Heart left ventricle (tissue), 11 donors: Measurements from ENCODE around the gene SRPK1. TPM values are rescaled to one million over a fixed set of nuclear protein-coding genes. Genes with fewer than 3 reads are reported as not detected.

Experiments
- polyA plus RNA-seq, 2 donors: library from polyadenylated mRNA; stranded (reverse); fragments of 200-250 nt; gene quantifications; one replicate each; pipeline ENCODE4 v1.2.3, GENCODE V29; 2013
- total RNA-seq, 9 donors: library from RNA; depleted of rRNA in 2 of 9; stranded (reverse); fragments of >200 nt in 2 of 9; fragmentation: NEBNext Ultra II Directional in 3 of 9; extraction: Animal tissue kit (Norgen Biotek cat#: 25700) in 3 of 9; gene quantifications; one replicate each; pipeline versions ENCODE4 v1.1.0 to v1.2.4, GENCODE V29; 2016 to 2023
- donor health status: ischemic (EF 13 %, LVEDD 7.1; RV severe dilation, severe dysfunction).
- donor health status: healthy with polysubstance abuse.
- donor health status: DM: no; HTN: yes; CAD: no.
- donor health status: DM: no; HTN: no; CAD: no.
- donor health status: ischemic (EF 25% LVEDD 5.7; RV mildly dilated, moderate dysfunction).
- donor health status: healthy.
- donor health status: DM: yes; HTN: yes; CAD: no.
- donor health status: PGD.
- donor health status: nonischemic (EF 23%, LVEDD 6.1; RV moderate dilation, normal function).

SRPK1 gene
- total and polyA plus RNA-seq, 11 donors, result 5.0 to 41.7 (median 19.6) TPM

Other genes starting within 250 kb of the SRPK1 start
- gene FKBP5, start 232.2 kb downstream of the SRPK1 start, total RNA-seq, result 100 to 1,000 TPM in 5 of 9 donors, 10 to 100 TPM in 4; 19.7 to 175 (median 104) TPM
- 100 to 1,000 TPM in 1 of 2 donors, 10 to 100 TPM in 1; 36.4 to 351 TPM for gene FKBP5, start 232.2 kb downstream of the SRPK1 start, polyA plus RNA-seq
- gene ARMC12, start 184.1 kb downstream of the SRPK1 start, total RNA-seq, result under 1 TPM in 3 of 9 donors, not detected in 6; 0.19 to 0.72 (median 0.33) TPM
- gene ARMC12, start 184.1 kb downstream of the SRPK1 start, polyA plus RNA-seq, result under 1 TPM; 0.19 to 0.27 TPM
- gene CLPSL2, start 144.5 kb downstream of the SRPK1 start, total RNA-seq, result not detected
- gene CLPSL2, start 144.5 kb downstream of the SRPK1 start, polyA plus RNA-seq, result not detected
- gene CLPSL1, start 140.1 kb downstream of the SRPK1 start, total RNA-seq, result not detected
- gene CLPSL1, start 140.1 kb downstream of the SRPK1 start, polyA plus RNA-seq, result not detected
- 1 to 10 TPM in 5 of 9 donors, not detected in 4; 2.4 to 3.4 (median 2.6) TPM for gene CLPS, start 123.8 kb downstream of the SRPK1 start, total RNA-seq
- gene CLPS, start 123.8 kb downstream of the SRPK1 start, polyA plus RNA-seq, result under 1 TPM in 1 of 2 donors, not detected in 1; 0.22 TPM
- not detected for gene LHFPL5, start 115.7 kb downstream of the SRPK1 start, total RNA-seq
- not detected for gene LHFPL5, start 115.7 kb downstream of the SRPK1 start, polyA plus RNA-seq
- gene SLC26A8, start 103.5 kb upstream of the SRPK1 start, total RNA-seq, result under 1 TPM in 4 of 9 donors, not detected in 5; 0.08 to 0.36 (median 0.32) TPM
- gene SLC26A8, start 103.5 kb upstream of the SRPK1 start, polyA plus RNA-seq, result under 1 TPM in 1 of 2 donors, not detected in 1; 0.08 TPM
- gene MAPK14, start 106.7 kb upstream of the SRPK1 start, total RNA-seq, result 10 to 100 TPM; 24.3 to 46.5 (median 34.9) TPM
- 10 to 100 TPM in 1 of 2 donors, 1 to 10 TPM in 1; 7.0 to 32.3 TPM for gene MAPK14, start 106.7 kb upstream of the SRPK1 start, polyA plus RNA-seq
- 10 to 100 TPM in 1 of 9 donors, 1 to 10 TPM in 2, under 1 TPM in 6; 0.24 to 16.8 (median 0.56) TPM for gene MAPK13, start 209.4 kb upstream of the SRPK1 start, total RNA-seq
- gene MAPK13, start 209.4 kb upstream of the SRPK1 start, polyA plus RNA-seq, result 1 to 10 TPM in 1 of 2 donors, under 1 TPM in 1; 0.53 to 1.5 TPM